HPDE6-E6E7 (cell line): ENCODE measurements around the gene COL4A2.
A peak's percentile ranks its signal among the peaks of the same experiment; 100 is the strongest.
"Not testable (repeated sequence)": the region's sequence is repeated elsewhere in the genome, so short reads cannot be mapped to it uniquely, and the experiment has no call there.

Experiments
- DNase-seq: peaks from one replicate; pipeline ENCODE4 v3.0.0; 2011; ENCODE audit warnings: missing footprints; ENCODE audit errors: extremely low spot score

COL4A2 gene

GRCh38 chr13:110495881-110496280 lies 188.8 kb downstream of the COL4A2 start:
- DNase-seq, result no peak

GRCh38 chr13:110496281-110496680 lies 189.2 kb downstream of the COL4A2 start:
- no peak for DNase-seq

GRCh38 chr13:110497003-110497402 lies 189.9 kb downstream of the COL4A2 start:
- no peak for DNase-seq

GRCh38 chr13:110497896-110498295 lies 190.8 kb downstream of the COL4A2 start:
- DNase-seq, result not testable (repeated sequence)

GRCh38 chr13:110498327-110498726 lies 191.2 kb downstream of the COL4A2 start:
- DNase-seq, result no peak

- no peak for DNase-seq
Observed at GRCh38 chr13:110498765-110499164, 191.7 kb downstream of the COL4A2 start.

GRCh38 chr13:110499621-110500281 lies 192.7 kb downstream of the COL4A2 start:
- no peak for DNase-seq

GRCh38 chr13:110500341-110500740 lies 193.3 kb downstream of the COL4A2 start:
- no peak for DNase-seq

- no peak for DNase-seq
Observed at GRCh38 chr13:110501188-110501587, 194.1 kb downstream of the COL4A2 start.

GRCh38 chr13:110503037-110503901 lies 196.2 kb downstream of the COL4A2 start:
- no peak for DNase-seq

- no peak for DNase-seq
Observed at GRCh38 chr13:110503979-110504499, 197.0 kb downstream of the COL4A2 start.

GRCh38 chr13:110505594-110505993 lies 198.5 kb downstream of the COL4A2 start:
- no peak for DNase-seq

GRCh38 chr13:110506396-110506795 lies 199.3 kb downstream of the COL4A2 start:
- no peak for DNase-seq

- DNase-seq, result peak; percentile 39
Observed at GRCh38 chr13:110506859-110507566, 199.9 kb downstream of the COL4A2 start.

- peak; percentile 17 for DNase-seq
Observed at GRCh38 chr13:110507678-110508381, 200.7 kb downstream of the COL4A2 start.

GRCh38 chr13:110509478-110509926 lies 202.4 kb downstream of the COL4A2 start:
- DNase-seq, result no peak

GRCh38 chr13:110509971-110510786 lies 203.1 kb downstream of the COL4A2 start:
- DNase-seq, result no peak

GRCh38 chr13:110511509-110512181 lies 204.6 kb downstream of the COL4A2 start:
- DNase-seq, result no peak

GRCh38 chr13:110512198-110512740 lies 205.2 kb downstream of the COL4A2 start:
- no peak for DNase-seq

GRCh38 chr13:110516500-110516899 lies 209.4 kb downstream of the COL4A2 start:
- no peak for DNase-seq
